OCI-LY1 (cell line): ENCODE results near the gene SHROOM4.

ENCODE experiments used
- CTCF ChIP-seq: fragments of 200-600 bp; sonication (generic), shearing (Covaris generic); IDR thresholded peaks from 2 replicates; pipeline ENCODE4 v1.5.1; 2017; ENCODE audit warnings: mild to moderate bottlenecking, antibody characterized with exemption, low read length, moderate library complexity, mixed read lengths
- EZH2 ChIP-seq: fragments of 200-600 bp; sonication (generic), shearing (Covaris generic); IDR thresholded peaks from 2 replicates; pipeline ENCODE4 v1.8.0; 2017; ENCODE audit warnings: borderline replicate concordance, mixed run types, mild to moderate bottlenecking, antibody characterized with exemption, low read length, moderate library complexity, mixed read lengths

GRCh38 chrX:50815120-50815519, 1.1 kb upstream of the SHROOM4 start:
- TF ChIP-seq CTCF, result no peak
- no peak for TF ChIP-seq EZH2
